ENCODE measurements around the gene SLAMF6. TPM values are rescaled to one million over a fixed set of nuclear protein-coding genes. Genes with fewer than 3 reads are reported as not detected.
"Not testable (repeated sequence)": the region's sequence is repeated elsewhere in the genome, so short reads cannot be mapped to it uniquely, and the experiment has no call there.

Gene SLAMF6
- total RNA-seq, 1 experiment from 2014 or later = not detected

DNA sequence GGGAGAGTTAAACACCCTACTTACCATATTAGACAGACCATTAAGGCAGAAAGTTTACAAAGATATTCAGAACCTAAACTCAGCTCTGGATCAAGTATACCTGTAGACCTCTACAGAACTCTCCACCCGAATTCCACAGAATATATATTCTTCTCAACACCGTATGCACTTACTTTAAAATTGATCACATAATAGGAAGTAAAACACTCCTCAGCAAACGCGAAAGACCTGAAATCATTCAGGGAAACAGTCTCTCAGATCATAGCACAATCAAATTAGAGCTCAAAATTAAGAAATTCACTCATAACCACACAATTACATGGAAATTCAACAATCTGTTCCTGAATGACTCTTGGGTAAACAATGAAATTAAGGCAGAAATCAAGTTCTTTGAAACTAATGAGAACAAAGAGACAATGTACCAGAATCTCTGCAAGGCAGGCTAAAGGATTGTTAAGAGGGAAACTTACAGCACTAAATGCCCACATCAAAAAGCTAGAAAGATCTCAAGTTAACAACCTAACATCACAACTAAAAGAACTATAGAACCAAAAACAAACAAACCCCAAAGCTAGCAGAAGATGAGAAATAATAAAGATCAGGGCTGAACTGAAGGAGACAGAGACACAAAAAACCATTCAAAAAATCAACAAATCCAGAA, 37.1 kb upstream of the SLAMF6 start:
- H3K4me1 Mint-ChIP-seq (ENCODE audit: insufficient read depth, unreplicated experiment) = peaks cover 8% of the 10 kb centered on the region
- peaks cover 73% of the 10 kb centered on the region for H3K27me3 Mint-ChIP-seq (ENCODE audit: insufficient read depth, unreplicated experiment)
- ChIA-PET CTCF (interaction anchor here (0.6 to 0.8 kb wide), 2 partner anchors 12 to 27 kb away, joined by 3 to 5 read pairs; no protein-coding TSS in a partner anchor), POLR2A (no interaction called here)
- BruUV-seq (replicated peaks) = no TSS peak
- H3K27ac Mint-ChIP-seq (ENCODE audit: low read depth, unreplicated experiment) = no peak overlapping the region
- TF ChIP-seq, protein P1, sequence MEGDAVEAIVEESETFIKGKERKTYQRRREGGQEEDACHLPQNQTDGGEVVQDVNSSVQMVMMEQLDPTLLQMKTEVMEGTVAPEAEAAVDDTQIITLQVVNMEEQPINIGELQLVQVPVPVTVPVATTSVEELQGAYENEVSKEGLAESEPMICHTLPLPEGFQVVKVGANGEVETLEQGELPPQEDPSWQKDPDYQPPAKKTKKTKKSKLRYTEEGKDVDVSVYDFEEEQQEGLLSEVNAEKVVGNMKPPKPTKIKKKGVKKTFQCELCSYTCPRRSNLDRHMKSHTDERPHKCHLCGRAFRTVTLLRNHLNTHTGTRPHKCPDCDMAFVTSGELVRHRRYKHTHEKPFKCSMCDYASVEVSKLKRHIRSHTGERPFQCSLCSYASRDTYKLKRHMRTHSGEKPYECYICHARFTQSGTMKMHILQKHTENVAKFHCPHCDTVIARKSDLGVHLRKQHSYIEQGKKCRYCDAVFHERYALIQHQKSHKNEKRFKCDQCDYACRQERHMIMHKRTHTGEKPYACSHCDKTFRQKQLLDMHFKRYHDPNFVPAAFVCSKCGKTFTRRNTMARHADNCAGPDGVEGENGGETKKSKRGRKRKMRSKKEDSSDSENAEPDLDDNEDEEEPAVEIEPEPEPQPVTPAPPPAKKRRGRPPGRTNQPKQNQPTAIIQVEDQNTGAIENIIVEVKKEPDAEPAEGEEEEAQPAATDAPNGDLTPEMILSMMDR (IDR thresholded peaks at IDR 0.05; ENCODE audit: unreplicated experiment) = no peak
- H3K4me3 Mint-ChIP-seq (ENCODE audit: unreplicated experiment) = no peak overlapping the region
- intact Hi-C loops (cut with micrococcal nuclease) = no loop called here
- H3K9me3 Mint-ChIP-seq (ENCODE audit: unreplicated experiment) = peaks cover 16% of the 10 kb centered on the region
- no peak for DNase-seq (ENCODE audit: unreplicated experiment)
- H3K36me3 Mint-ChIP-seq (ENCODE audit: insufficient read depth, unreplicated experiment) = no peaks in the 10 kb centered on the region

DNA sequence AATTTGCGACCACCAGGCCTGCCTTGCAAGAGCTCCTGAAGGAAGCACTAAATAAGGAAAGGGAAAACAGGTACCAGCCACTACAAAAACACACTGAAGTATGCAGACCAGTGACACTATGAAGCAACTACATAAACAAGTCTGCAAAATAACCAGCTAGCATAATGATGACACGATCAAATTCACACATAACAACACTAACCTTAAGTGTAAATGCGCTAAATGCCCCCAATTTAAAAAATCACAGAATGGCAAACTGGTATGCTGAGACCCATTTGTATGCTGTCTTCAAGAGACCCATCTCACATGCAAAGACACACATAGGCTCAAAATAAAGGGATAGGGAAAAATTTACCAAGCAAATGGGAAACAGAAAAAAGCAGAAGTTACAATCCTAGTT, 36.4 kb upstream of the SLAMF6 start:
- H3K36me3 Mint-ChIP-seq (ENCODE audit: insufficient read depth, unreplicated experiment); BruUV-seq (replicated peaks); H3K4me3 Mint-ChIP-seq (ENCODE audit: unreplicated experiment); DNase-seq (ENCODE audit: unreplicated experiment); H3K27ac Mint-ChIP-seq (ENCODE audit: low read depth, unreplicated experiment); intact Hi-C loops (cut with micrococcal nuclease); H3K4me1 Mint-ChIP-seq (ENCODE audit: insufficient read depth, unreplicated experiment); POLR2A ChIA-PET: not testable (repeated sequence)
- Mint-ChIP-seq H3K9me3 (ENCODE audit: unreplicated experiment) (peaks cover 16% of the 10 kb centered on the region), H3K27me3 (ENCODE audit: insufficient read depth, unreplicated experiment) (peaks cover 73% of the 10 kb centered on the region)
- CTCF ChIA-PET = interaction anchor here (0.7 to 1.0 kb wide), 2 partner anchors 49 to 117 kb away, joined by 3 read pairs; no protein-coding TSS in a partner anchor

- H3K27ac Mint-ChIP-seq (ENCODE audit: low read depth, unreplicated experiment) = no peak overlapping the region
- H3K27me3 Mint-ChIP-seq (ENCODE audit: insufficient read depth, unreplicated experiment) = peaks cover 73% of the 10 kb centered on the region
- no peak overlapping the region for H3K4me3 Mint-ChIP-seq (ENCODE audit: unreplicated experiment)
- H3K36me3 Mint-ChIP-seq (ENCODE audit: insufficient read depth, unreplicated experiment) = no peaks in the 10 kb centered on the region
- POLR2A ChIA-PET = no interaction called here
- TF ChIP-seq, protein P1 (IDR thresholded peaks at IDR 0.05; ENCODE audit: unreplicated experiment) = no peak
- H3K9me3 Mint-ChIP-seq (ENCODE audit: unreplicated experiment) = peaks cover 16% of the 10 kb centered on the region
- intact Hi-C loops (cut with micrococcal nuclease) = no loop called here
- CTCF ChIA-PET = interaction anchor here (0.6 to 1.1 kb wide), 5 partner anchors 8 to 116 kb away, joined by 3 read pairs; no protein-coding TSS in a partner anchor
- DNase-seq (ENCODE audit: unreplicated experiment) = no peak
- BruUV-seq (replicated peaks) = no TSS peak
- H3K4me1 Mint-ChIP-seq (ENCODE audit: insufficient read depth, unreplicated experiment) = peaks cover 8% of the 10 kb centered on the region
Observed at GRCh38 chr1:160558660-160559380, 35.8 kb upstream of the SLAMF6 start.

GRCh38 chr1:160553778-160554177, 30.7 kb upstream of the SLAMF6 start:
- BruUV-seq (replicated peaks) = no TSS peak
- Mint-ChIP-seq H3K36me3 (ENCODE audit: insufficient read depth, unreplicated experiment) (no peaks in the 10 kb centered on the region), H3K27ac (ENCODE audit: low read depth, unreplicated experiment) (no peak overlapping the region), H3K4me1 (ENCODE audit: insufficient read depth, unreplicated experiment) (peaks cover 6% of the 10 kb centered on the region), H3K27me3 (ENCODE audit: insufficient read depth, unreplicated experiment) (peaks cover 27% of the 10 kb centered on the region), H3K4me3 (ENCODE audit: unreplicated experiment) (no peak overlapping the region), H3K9me3 (ENCODE audit: unreplicated experiment) (peaks cover 5% of the 10 kb centered on the region)
- ChIA-PET POLR2A (no interaction called here), CTCF (interaction anchor here (0.9 to 2.3 kb wide), 4 partner anchors 10 to 125 kb away, joined by 4 to 7 read pairs (median 6); no protein-coding TSS in a partner anchor)
- TF ChIP-seq, protein P1 (IDR thresholded peaks at IDR 0.05; ENCODE audit: unreplicated experiment) = no peak
- intact Hi-C loops (cut with micrococcal nuclease) = no loop called here
- no peak for DNase-seq (ENCODE audit: unreplicated experiment)
